Heart left ventricle (tissue), 16 donors: ENCODE measurements around the gene MKNK1. TPM values are rescaled to one million over a fixed set of nuclear protein-coding genes. Genes with fewer than 3 reads are reported as not detected.

Experiments used
- ATAC-seq, 4 donors: fragments of 200-7000 bp; cut with Tn5 transposase; one replicate each; pipeline ENCODE4 v1.9.1; 2020 to 2022; ENCODE audit warnings: moderate library complexity in 4 of 4, mild to moderate bottlenecking in 3 of 4, moderate number of reproducible peaks in 1 of 4
- DNase-seq, 5 donors: peaks; one replicate each; pipeline ENCODE4 v3.0.0-alpha.2; 2020
- H3K27ac ChIP-seq, 12 donors: fragments of 200-600 bp; sonication (generic) in 4 of 12; one replicate each; pipeline versions ENCODE4 v1.5.0 to v1.8.0; 2016 to 2022; ENCODE audit warnings: mild to moderate bottlenecking in 2 of 12
- H3K27me3 ChIP-seq, 9 donors: fragments of 200-600 bp; sonication (generic) in 2 of 9; one replicate each; pipeline versions ENCODE4 v1.5.1 to v1.8.0; 2016 to 2022; ENCODE audit warnings: mild to moderate bottlenecking in 3 of 9
- H3K36me3 ChIP-seq, 9 donors: fragments of 200-600 bp; sonication (generic) in 2 of 9; one replicate each; pipeline versions ENCODE4 v1.5.0 to v1.8.0; 2018 to 2022; ENCODE audit warnings: mild to moderate bottlenecking in 2 of 9
- H3K4me1 ChIP-seq, 12 donors: fragments of 200-600 bp; sonication (generic) in 4 of 12; one replicate each; pipeline versions ENCODE4 v1.5.0 to v1.8.0; 2016 to 2022; ENCODE audit warnings: mild to moderate bottlenecking in 3 of 12
- H3K4me3 ChIP-seq, 12 donors: fragments of 200-600 bp; sonication (generic) in 4 of 12; one replicate each; pipeline versions ENCODE4 v1.5.0 to v1.8.0; 2017 to 2022; ENCODE audit warnings: mild to moderate bottlenecking in 9 of 12, moderate library complexity in 4 of 12
- H3K9me3 ChIP-seq, 12 donors: fragments of 200-600 bp; sonication (generic) in 4 of 12; one replicate each; pipeline versions ENCODE4 v1.5.0 to v1.8.0; 2016 to 2022; ENCODE audit warnings: mild to moderate bottlenecking in 1 of 12
- CTCF ChIP-seq, 12 donors: fragments of 200-600 bp; sonication (generic) in 4 of 12; IDR thresholded peaks; one replicate each; pipeline versions ENCODE4 v1.5.0 to v1.8.0; 2018 to 2022; ENCODE audit warnings: antibody characterized with exemption in 12 of 12, mild to moderate bottlenecking in 5 of 12
- POLR2A ChIP-seq, 2 donors: fragments of 450-650 bp; IDR thresholded peaks; one replicate each; pipeline ENCODE4 v1.6.1; 2017; ENCODE audit warnings: antibody characterized with exemption in 2 of 2, mild to moderate bottlenecking in 2 of 2, moderate library complexity in 2 of 2
- whole genome bisulfite sequencing, 4 donors: extraction: QIAGEN DNeasy Blood & Tissue Kit in 2 of 4; methylation state at CpG; one replicate each; pipeline versions ENCODE4 v1.1.5 to v1.1.7; 2013 to 2018; 5-methylcytosine and 5-hydroxymethylcytosine counted together
- intact Hi-C, 10 donors: fragments of 100-400 bp; cut with DNase I; formaldehyde crosslinking; loops; one replicate each; pipeline versions ENCODE4 v1.11.1 to v1.14.2; 2022
- polyA plus RNA-seq, 2 donors: library from polyadenylated mRNA; stranded (reverse); fragments of 200-250 nt; gene quantifications; one replicate each; pipeline ENCODE4 v1.2.3, GENCODE V29; 2013
- total RNA-seq, 9 donors: library from RNA; depleted of rRNA in 2 of 9; stranded (reverse); fragments of >200 nt in 2 of 9; fragmentation: NEBNext Ultra II Directional in 3 of 9; extraction: Animal tissue kit (Norgen Biotek cat#: 25700) in 3 of 9; gene quantifications; one replicate each; pipeline versions ENCODE4 v1.1.0 to v1.2.4, GENCODE V29; 2016 to 2023
- donor health status: ischemic (EF 13 %, LVEDD 7.1; RV severe dilation, severe dysfunction).
- donor health status: healthy with polysubstance abuse.
- donor health status: DM: no; HTN: yes; CAD: no.
- donor health status: DM: no; HTN: no; CAD: no.
- donor health status: ischemic (EF 25% LVEDD 6.9; RV normal size, moderate dysfunction).
- donor health status: ischemic (EF 25% LVEDD 5.7; RV mildly dilated, moderate dysfunction).
- donor health status: healthy.
- donor health status: DM: yes; HTN: yes; CAD: no.
- donor health status: ischemic (EF 35%, LVEDD 5.7; RV mildly dilated, moderate dysfunction).
- donor health status: nonischemic (EF 11% LVEDD 7.7; RV severe dilation, severe dysfunction).
- donor health status: DM: yes; HTN: yes; CAD: no.
- donor health status: PGD.
- donor health status: ischemic (EF 29% LVEDD 5.4; RV normal size, mild dysfunction).
- donor health status: nonischemic (EF 23%, LVEDD 6.1; RV moderate dilation, normal function).

MKNK1 gene
- total and polyA plus RNA-seq, 11 donors, result 23.1 to 77.6 (median 35.3) TPM

- TF ChIP-seq CTCF (IDR thresholded peaks at IDR 0.05) (no peak), POLR2A (IDR thresholded peaks at IDR 0.05) (no peak)
- peak; percentile 13 to 60 (median 20) for ATAC-seq
- Histone ChIP-seq H3K36me3 (no peaks in the 10 kb centered on the region), H3K27me3 (peaks cover 6 to 56% (median 18%) of the 10 kb centered on the region in 9 donors), H3K4me1 (peaks cover 0 to 16% (median 1%) of the 10 kb centered on the region in 12 donors), H3K4me3 (no peak overlapping the region), H3K9me3 (no peaks in the 10 kb centered on the region), H3K27ac (no peak overlapping the region)
- peak in 2 of 5 donors; percentile 42 to 43 for DNase-seq
- 32 to 45% (median 39%) methylated on average over 15 to 16 of the region's 16 CpGs for WGBS, 4 donors
- intact Hi-C loops, result loop anchor here in 1 of 10 donors (10.0 kb wide), 1 partner anchor 48 kb away; no protein-coding TSS in a partner anchor
Measured at GRCh38 chr1:46522184-46522968, 81.7 kb downstream of the MKNK1 start.

- H3K4me1 ChIP-seq, result peaks cover 0 to 16% (median 1%) of the 10 kb centered on the region in 12 donors
- no peak overlapping the region for H3K27ac ChIP-seq
- H3K27me3 ChIP-seq, result peaks cover 6 to 54% (median 18%) of the 10 kb centered on the region in 9 donors
- ATAC-seq (no peak), DNase-seq (peak in 1 of 5 donors; percentile 10)
- no peaks in the 10 kb centered on the region for H3K36me3 ChIP-seq
- intact Hi-C loops, result loop anchor here in 1 of 10 donors (10.0 kb wide), 1 partner anchor 47 kb away; no protein-coding TSS in a partner anchor
- H3K9me3 ChIP-seq, result no peaks in the 10 kb centered on the region
- WGBS, 4 donors, result 73 to 86% (median 77%) methylated on average over 2 of the region's 2 CpGs
- H3K4me3 ChIP-seq, result no peak overlapping the region
- no peak for TF ChIP-seq POLR2A (IDR thresholded peaks at IDR 0.05)
- no peak for TF ChIP-seq CTCF (IDR thresholded peaks at IDR 0.05)
Measured at GRCh38 chr1:46521414-46521813, 82.7 kb downstream of the MKNK1 start.

GRCh38 chr1:46520063-46520911 lies 83.8 kb downstream of the MKNK1 start:
- TF ChIP-seq POLR2A (IDR thresholded peaks at IDR 0.05), result no peak
- no peak for TF ChIP-seq CTCF (IDR thresholded peaks at IDR 0.05)
- Histone ChIP-seq H3K9me3 (no peaks in the 10 kb centered on the region), H3K4me1 (peaks cover 0 to 16% (median 1%) of the 10 kb centered on the region in 12 donors), H3K4me3 (no peak overlapping the region), H3K36me3 (no peaks in the 10 kb centered on the region), H3K27ac (no peak overlapping the region), H3K27me3 (peaks cover 6 to 43% (median 18%) of the 10 kb centered on the region in 9 donors)
- intact Hi-C loops, result loop anchor here in 1 of 10 donors (10.0 kb wide), 1 partner anchor 45 kb away; no protein-coding TSS in a partner anchor
- peak in 3 of 4 donors; percentile 16 to 30 (median 21) for ATAC-seq
- WGBS, 4 donors, result 47 to 61% (median 54%) methylated on average over 12 to 15 of the region's 15 CpGs
- peak in 1 of 5 donors; percentile 62 for DNase-seq
